Peyer's patch (tissue), 4 donors: ENCODE results near the gene PLAAT2.
"Not testable (repeated sequence)": the region's sequence is repeated elsewhere in the genome, so short reads cannot be mapped to it uniquely, and the experiment has no call there.

Source experiments
- POLR2A ChIP-seq, 2 donors: fragments of 450-650 bp; IDR thresholded peaks; one replicate each; pipeline ENCODE4 v1.5.1; 2017; ENCODE audit warnings: antibody characterized with exemption in 2 of 2, mild to moderate bottlenecking in 2 of 2, moderate library complexity in 2 of 2
- TF ChIP-seq, protein P1 (sequence below), 6 experiments: fragments of 450-650 bp in 4 of 6; fragments of 200-600 bp in 2 of 6; sonication (generic) in 1 of 6; IDR thresholded peaks; one replicate each; pipeline ENCODE4 v1.5.1; 2017 to 2019; ENCODE audit warnings: antibody characterized with exemption in 6 of 6, mild to moderate bottlenecking in 3 of 6, moderate library complexity in 1 of 6

DNA sequence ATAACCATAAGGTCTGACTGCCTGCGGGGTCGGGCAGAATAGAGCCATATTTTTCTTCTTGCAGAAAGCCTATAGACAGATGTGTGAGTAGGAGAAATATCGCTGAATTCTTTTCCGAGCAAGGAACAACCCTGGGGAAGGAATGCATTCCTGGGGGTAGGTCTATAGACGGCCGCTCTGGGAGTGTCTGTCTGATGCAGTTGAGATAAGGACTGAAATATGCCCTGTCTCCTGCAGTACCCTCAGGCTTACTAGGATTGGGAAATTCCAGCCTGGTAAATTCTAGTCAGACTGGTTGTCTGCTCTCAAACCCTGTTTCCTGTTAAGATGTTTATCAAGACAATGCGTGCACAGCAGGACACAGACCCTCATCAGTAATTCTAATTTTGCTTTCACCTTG is 18.0 kb upstream of the PLAAT2 start:
- TF ChIP-seq, protein P1, sequence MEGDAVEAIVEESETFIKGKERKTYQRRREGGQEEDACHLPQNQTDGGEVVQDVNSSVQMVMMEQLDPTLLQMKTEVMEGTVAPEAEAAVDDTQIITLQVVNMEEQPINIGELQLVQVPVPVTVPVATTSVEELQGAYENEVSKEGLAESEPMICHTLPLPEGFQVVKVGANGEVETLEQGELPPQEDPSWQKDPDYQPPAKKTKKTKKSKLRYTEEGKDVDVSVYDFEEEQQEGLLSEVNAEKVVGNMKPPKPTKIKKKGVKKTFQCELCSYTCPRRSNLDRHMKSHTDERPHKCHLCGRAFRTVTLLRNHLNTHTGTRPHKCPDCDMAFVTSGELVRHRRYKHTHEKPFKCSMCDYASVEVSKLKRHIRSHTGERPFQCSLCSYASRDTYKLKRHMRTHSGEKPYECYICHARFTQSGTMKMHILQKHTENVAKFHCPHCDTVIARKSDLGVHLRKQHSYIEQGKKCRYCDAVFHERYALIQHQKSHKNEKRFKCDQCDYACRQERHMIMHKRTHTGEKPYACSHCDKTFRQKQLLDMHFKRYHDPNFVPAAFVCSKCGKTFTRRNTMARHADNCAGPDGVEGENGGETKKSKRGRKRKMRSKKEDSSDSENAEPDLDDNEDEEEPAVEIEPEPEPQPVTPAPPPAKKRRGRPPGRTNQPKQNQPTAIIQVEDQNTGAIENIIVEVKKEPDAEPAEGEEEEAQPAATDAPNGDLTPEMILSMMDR (IDR thresholded peaks at IDR 0.05) = not testable (repeated sequence)
- TF ChIP-seq POLR2A (IDR thresholded peaks at IDR 0.05) = not testable (repeated sequence)
